Activated CD8-positive, alpha-beta memory T cell treated with anti-CD3 and anti-CD28 coated beads for 24 hours (primary cell): ENCODE measurements around the gene DNASE1.
A peak's percentile ranks its signal among the peaks of the same experiment; 100 is the strongest.
"Not testable (repeated sequence)": the region's sequence is repeated elsewhere in the genome, so short reads cannot be mapped to it uniquely, and the experiment has no call there.

ENCODE experiments used
- DNase-seq: peaks from one replicate; pipeline ENCODE4 v3.0.0-alpha.2; 2020

The DNASE1 gene

GRCh38 chr16:3654249-3654991 lies at the start of gene DNASE1:
Gene DNASE1 (plus strand): TSS chr16:3654691. CDS start chr16:3655374, 683 bp downstream.
- peak; percentile 83 for DNase-seq

DNA sequence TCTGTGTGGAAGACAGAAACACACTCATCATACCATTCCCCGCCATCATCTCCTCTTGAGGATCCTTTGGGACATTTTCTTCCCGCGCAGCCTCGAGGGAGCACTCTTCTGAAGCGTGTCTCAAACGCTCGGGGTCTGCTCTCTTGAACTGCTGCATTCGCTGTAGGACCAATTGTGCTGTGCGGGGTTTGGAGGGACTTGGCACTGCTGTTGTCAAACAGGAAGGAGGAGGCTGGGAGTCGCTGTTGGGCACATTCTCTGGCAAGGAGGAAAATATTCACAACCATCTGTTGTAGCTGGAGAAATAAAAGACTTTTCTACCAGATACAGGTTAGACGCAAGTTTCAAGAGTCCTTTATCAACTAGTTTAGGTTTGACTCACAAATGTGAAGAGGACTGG lies 48.0 kb upstream of the DNASE1 start:
- no peak for DNase-seq

- DNase-seq, result no peak
Measured at GRCh38 chr16:3607161-3607560, 47.3 kb upstream of the DNASE1 start.

DNA sequence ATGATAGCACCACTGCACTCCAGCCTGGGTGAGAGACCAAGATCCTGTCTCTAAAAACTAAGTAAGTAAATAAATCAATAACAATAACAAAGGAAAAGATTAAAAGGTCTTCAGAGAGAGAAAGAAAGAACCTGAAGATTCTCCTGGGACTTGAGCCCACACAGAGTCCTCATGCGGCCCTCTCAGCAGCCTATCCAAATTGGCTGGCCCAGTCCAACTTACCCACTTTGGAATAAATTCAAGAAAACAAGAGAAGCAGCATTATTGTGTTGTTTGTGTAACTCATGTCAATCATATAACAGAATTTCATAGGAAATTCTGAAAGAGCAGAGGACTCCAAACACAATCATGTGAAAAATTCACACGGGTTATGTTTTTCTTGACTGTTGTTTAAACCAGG lies 46.9 kb upstream of the DNASE1 start:
- DNase-seq, result no peak

DNA sequence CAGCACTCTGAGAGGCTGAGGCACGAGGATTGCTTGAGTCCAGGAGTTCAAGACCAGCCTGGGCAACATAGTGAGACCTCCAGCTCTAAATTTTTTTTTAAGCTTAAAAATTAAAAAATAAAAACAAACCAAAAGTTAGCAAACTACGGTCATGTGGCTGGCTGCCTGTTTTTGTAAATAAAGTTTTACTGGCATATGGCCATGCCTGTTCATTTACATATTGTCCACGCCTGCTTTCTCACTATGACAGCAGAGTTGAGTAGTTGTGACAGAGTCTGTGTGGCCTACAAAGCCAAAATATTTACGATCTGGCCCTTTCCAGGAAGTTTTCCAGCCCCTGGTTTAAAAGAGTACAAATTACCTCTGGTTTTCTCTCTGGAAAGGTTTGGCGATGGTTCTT lies 46.4 kb upstream of the DNASE1 start:
- DNase-seq, result no peak

- not testable (repeated sequence) for DNase-seq
Measured at GRCh38 chr16:3608976-3609375, 45.5 kb upstream of the DNASE1 start.

GRCh38 chr16:3609895-3610697 lies 44.4 kb upstream of the DNASE1 start:
- DNase-seq, result no peak

DNA sequence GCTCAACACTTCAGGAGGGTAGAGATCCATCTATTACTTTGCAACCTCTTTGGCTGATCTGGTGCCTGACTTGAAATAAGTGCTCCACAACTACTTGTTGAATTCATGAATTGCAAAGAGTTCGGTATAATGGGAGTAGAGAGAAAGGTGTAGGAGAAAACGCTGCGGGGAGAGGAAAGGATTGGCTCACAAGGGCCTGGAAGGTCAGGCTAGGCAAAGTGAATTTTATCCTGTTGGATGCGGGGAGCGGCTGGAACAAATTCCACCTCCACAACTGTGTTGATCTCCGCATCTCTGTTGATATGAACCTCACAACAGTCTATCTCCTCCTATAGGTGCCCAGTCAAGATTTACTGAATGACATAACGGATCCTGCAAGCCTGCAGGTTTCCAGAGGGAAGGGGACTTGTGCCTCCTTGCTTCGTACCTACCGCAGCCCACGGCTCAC lies 43.8 kb upstream of the DNASE1 start:
- DNase-seq, result no peak

DNA sequence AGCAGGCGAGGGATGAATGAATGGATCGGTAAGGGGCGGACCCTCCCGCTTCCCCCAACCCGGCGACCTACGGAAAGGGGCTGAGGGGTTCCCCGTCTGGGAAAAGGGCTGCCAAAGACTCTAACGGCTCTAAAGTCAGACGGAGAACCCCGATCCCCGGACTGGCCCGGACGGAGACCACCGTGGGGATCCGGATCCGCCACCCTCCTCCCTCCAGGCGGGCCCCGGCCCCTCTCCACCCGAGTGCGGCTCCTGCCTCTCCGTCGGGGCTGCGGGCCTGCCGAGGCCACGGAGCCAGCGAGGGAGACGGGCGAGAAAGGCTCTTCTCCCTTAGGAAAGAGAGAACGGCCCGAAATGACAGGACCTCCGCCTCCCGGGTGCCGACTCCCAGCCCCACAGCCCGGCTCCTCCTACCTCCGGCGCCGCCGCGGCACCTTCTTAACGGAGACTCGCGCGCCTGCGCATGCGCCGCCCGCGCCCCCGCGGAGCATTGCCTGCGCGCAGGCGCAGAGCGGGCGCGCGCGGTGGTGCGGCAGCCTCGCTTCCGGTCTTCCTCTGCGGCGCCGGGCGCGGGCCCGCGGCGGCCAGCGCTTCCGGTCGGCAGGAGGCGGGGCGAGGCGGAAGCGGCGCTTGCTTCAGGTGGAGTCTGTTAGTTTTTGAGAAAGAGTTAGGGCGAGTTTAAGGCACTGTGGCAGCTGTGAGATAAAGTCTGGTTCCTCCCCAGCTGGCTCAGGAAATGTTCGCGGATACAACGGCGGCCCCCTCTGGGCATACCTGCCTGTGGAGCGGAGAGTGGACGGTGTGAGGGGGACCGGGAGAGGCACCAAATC lies 43.1 kb upstream of the DNASE1 start, which contains the start of gene SLX4:
Gene SLX4 (minus strand): TSS at position 461 of the 830 bp plus-strand sequence. CDS start 2,642 bp downstream, outside the sequence.
- DNase-seq, result peak; percentile 94

DNA sequence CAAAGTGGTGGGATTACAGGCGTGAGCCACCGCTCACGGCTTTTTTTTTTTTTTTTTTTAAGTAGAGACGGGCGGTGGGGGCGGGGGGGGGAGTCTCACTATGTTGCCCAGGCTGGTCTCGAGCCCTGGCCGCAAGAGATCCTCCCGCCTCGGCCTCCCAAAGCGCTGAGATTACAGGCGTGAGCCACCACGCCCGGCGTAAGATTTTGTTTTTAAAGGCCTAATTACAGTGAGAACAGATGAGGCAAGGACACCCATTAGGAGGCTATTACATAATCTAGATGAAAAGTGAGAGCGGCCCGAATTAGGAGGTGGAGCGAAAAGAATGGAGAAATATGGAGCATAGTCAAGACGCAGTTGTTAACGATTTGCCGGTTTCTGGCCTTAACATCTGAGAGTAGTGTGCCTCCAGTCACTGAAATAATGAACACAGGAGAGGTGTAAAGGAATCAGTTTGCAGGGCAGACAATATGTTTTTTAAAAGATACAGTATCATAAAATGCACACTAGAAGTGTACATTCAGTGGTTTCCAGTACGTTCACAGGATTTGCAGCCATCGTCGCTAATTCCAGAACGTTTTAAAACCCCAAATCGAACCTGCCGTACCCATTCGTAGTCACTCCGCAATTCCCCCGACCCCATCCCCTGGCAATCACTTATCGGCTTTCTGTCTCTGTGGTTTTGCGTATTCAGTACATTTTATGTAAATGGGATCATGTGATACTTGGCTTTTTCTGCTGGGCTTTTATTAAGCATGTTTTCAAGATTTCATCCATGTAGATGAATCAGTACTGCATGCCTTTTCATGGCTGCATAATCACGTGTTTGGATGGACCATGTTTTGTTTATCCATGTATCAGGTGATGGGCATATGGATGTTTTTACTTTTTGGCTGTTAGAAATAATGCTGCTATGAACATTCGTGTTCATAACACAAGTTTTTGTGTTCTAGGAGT lies 41.7 kb upstream of the DNASE1 start:
- DNase-seq, result no peak

DNA sequence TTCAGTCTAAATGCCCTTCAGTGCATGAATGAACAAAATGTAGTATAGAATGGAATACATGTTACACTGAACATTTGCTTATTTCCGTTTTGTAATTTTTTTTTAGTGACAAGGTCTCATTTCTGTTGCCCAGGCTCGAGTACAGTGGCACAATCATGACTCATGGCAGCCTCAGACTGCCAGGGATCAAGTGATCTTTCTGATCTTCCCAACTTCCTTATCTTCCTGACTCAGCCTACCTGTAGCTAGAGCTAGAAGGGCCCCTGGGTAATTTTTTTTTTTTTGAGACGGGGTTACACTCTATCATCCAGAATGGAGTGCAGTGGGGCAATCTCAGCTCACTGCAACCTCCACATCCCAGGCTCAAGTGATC lies 35.7 kb upstream of the DNASE1 start:
- no peak for DNase-seq

GRCh38 chr16:3623642-3624041 lies 30.8 kb upstream of the DNASE1 start:
- no peak for DNase-seq

GRCh38 chr16:3625331-3625730 lies 29.2 kb upstream of the DNASE1 start:
- no peak for DNase-seq

DNA sequence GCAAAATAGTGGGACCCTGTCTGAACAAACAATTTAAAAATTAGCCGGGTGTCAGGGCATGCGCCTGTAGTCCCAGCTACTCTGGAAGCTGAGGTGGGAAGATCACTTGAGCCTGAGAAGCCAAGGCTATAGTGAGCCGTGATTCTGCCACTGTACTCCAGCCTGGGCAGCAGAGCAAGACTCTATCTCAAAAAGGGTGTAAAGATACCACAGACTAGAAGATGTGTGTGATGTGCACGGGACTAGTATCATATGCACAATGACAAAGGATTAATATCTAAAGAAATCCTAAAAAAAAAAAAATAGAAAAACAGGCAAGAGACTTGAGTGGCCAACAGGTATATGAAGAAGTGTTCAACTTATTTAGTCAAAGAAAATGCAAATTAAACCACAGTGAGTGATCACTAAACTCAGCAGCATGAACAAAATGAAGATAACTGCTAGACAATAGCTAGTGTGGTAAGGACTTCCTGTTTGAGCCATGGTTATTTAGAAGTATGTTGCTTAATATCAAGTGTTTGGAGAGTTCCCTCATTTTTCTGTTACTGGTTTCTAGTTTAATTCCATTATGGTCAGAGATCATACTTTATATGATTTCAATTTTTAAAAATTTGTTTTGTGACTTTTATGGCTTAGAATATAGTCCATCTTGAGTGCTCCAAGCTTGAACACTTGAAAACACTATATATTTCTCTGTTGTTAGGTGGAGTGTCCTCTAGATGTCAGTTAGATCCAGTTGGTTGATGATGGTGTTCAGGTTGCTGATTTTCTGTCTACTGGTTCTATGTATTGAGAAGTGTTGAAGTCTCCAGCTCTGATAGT lies 28.4 kb upstream of the DNASE1 start:
- DNase-seq, result no peak

- DNase-seq, result peak; percentile 67
Measured at GRCh38 chr16:3637371-3637923, 17.0 kb upstream of the DNASE1 start.

DNA sequence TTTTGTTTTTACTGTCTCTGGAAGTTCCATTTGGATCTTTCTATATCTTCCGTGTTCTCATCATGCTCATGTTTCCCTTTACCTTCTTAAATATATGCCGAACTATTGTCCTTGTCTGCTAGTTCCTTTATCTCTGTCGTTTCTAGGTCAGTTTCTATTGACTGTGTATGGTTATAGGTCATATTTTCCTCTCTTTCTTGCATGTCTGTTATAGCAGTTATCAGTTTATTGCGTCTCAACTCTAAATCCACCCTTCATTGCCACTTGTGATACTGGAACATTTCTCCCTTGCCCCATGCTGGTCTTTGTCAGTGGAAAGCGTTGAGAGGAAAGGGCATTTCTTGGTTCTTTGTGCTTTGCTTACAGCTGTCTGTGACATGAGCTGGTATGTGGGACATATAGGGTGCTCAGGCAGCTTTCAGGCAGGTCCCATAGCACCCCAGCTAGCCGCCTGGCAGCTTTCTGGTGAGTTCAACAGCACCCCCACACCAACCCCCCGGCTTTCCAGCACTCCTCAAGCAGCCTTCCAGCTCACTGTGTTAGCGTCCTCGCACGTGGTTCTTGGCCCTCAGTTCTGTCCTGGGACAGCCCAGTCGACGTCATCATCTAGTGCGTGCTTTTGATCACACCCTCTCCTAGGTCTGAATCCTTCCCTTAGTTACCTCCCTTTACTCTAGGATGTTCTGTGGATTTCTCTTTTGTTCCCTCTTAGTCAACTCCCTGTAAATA lies 15.4 kb upstream of the DNASE1 start:
- peak; percentile 46 for DNase-seq

DNA sequence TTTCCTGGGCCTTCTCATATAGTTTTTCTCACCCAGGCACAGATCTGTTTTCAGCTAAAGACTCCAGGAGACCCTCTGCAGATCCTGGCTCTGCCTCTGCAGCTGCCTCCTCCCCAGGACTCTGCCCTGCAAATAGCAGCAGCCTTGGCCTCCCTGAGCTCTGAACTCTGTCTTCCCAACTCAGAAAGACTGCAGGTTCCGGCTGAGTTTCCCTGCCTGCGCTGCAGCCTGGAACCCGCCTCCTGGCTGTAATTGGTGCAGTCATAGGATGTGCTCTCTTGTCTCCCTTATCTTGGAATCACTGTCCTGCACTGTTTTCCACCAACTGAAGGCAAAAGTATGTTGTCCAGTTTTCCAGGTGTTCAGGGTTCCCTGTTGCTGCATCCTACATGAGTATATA lies 14.3 kb upstream of the DNASE1 start:
- DNase-seq, result no peak

- DNase-seq, result peak; percentile 35
Measured at GRCh38 chr16:3640632-3641501, 13.6 kb upstream of the DNASE1 start.

DNA sequence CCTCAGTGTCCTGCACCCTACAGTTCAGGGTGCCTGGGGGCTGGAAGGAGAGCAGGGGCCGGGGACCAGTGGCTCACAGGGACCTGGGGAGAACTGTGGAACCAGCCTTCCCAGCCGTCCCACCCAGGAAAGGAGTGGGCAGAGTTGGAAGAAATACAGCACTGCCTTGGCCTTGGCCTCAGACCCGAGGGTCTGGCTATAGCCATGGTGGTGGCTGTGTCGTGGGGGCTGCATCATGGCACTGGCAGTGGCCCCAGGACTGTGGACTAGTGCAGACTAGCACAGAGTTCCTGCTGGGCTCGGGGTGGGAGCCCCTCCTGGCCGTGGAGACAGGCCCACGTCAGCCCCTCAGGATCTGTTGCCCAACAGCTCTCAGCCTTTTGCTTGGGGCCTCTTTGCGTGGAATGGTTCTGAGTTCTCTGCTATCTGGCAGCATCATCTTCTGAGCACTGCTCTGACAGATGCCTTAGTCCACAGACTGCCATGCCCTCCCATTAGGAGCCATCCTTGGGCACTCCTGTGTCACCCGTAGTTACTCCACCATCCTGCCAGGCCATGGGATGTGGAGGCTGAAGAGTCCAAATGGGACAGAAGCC lies 12.6 kb upstream of the DNASE1 start:
- peak; percentile 38 for DNase-seq
